Measurements from ENCODE around the gene COL13A1. TPM values are rescaled to one million over a fixed set of nuclear protein-coding genes. Genes with fewer than 3 reads are reported as not detected.

Gene COL13A1
- total and polyA plus RNA-seq, 2 of the 8 experiments (the other 6 are each of a cell fraction or from before 2014, with no cell fraction given) = 2.6 to 5.2 TPM

DNA sequence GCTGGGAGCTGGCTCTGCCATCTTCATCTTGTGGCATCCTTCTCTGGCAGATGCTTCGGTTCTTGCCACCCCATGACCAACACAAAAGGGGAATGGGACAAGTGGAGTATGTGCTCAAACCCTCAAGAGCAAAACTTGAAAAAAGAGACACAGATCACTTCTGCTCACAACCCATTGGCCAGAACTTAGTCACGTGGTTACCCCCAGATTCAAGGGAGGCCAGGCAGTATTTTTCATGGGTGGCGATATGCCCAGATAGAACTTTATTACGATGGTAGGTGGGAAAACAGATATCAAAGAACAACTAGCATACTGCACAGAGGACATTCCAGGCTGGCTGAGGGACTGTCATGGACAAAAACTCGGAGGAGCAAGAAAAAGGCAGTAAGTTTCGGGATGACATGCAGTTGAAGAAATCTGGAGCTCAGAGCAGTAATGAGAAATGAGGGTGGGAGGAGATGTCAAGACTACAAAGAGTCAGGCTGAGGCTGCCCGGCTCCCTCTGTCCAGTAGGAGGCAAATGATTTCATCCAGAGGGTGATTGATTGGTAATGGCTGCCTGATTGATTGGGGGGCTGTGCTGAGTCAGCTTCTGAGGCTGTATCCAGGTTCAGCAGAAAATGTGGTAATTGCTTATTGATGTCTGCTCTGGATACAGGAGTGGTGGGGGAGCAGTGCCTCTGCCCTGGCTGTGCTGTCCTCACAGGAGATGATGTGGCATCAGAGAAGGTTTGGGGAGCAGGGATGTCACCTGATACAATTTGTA, 25.3 kb downstream of the COL13A1 start (continued):
- peak; percentile 41 to 74 (median 52); a peak in 3 of 4 replicates for TF ChIP-seq CTCF (IDR thresholded peaks at IDR 0.05; ENCODE audit: control extremely low read depth in 1 of 3, insufficient read depth in 1 of 3, low read depth in 1 of 3, low read length in 3 of 3)

Measured in H1 (cell line).